Iris pigment epithelial cell (primary cell): ENCODE data around the gene SNX14.
A peak's percentile ranks its signal among the peaks of the same experiment; 100 is the strongest.

Experiments used
- DNase-seq: peaks from one replicate; pipeline ENCODE4 v3.0.0-alpha.2; 2011; ENCODE audit warnings: low read depth

Gene SNX14

DNA sequence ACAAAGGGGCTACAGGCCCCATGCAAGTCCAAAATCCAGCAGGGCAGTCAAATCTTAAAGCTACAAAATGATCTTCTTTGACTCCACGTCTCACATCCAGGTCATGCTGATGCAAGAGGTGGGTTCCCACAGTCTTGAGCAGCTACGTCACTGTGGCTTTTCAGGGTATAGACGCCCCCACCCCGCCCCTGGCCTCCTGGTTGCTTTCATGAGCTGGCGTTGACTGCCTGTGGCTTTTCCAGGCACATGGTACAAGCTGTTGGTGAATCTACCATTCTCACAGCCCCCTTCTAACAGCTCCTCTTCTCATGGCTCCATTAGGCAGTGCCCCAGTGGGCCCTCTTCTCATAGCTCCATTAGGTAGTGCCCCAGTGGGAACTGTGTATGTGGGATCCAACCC is 96.8 kb downstream of the SNX14 start:
- no peak for DNase-seq

DNA sequence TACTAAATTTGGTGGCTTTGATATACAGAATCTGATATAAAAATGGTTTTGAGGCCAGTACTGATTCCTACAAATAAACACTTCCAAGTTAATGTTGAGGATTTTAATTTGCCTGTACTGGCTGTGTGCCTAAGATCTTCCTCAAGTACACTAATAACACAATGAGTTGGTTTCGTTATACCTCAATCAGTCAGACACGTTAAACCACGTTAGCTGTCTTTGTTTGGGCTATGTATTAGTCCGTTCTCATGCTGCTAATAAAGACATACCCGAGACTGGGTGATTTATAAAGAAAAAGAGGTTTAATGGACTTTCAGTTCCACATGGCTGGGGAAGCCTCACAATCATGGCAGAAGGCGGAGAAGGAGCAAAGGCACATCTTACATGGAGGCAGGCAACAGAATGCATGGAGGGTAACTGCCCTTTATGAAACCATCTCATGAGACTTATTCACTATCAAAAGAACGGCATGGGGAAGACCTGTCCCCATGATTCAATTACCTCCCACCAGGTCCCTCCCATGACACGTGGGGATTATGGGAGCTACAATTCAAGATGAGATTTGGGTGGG is 97.6 kb downstream of the SNX14 start:
- DNase-seq = no peak

DNA sequence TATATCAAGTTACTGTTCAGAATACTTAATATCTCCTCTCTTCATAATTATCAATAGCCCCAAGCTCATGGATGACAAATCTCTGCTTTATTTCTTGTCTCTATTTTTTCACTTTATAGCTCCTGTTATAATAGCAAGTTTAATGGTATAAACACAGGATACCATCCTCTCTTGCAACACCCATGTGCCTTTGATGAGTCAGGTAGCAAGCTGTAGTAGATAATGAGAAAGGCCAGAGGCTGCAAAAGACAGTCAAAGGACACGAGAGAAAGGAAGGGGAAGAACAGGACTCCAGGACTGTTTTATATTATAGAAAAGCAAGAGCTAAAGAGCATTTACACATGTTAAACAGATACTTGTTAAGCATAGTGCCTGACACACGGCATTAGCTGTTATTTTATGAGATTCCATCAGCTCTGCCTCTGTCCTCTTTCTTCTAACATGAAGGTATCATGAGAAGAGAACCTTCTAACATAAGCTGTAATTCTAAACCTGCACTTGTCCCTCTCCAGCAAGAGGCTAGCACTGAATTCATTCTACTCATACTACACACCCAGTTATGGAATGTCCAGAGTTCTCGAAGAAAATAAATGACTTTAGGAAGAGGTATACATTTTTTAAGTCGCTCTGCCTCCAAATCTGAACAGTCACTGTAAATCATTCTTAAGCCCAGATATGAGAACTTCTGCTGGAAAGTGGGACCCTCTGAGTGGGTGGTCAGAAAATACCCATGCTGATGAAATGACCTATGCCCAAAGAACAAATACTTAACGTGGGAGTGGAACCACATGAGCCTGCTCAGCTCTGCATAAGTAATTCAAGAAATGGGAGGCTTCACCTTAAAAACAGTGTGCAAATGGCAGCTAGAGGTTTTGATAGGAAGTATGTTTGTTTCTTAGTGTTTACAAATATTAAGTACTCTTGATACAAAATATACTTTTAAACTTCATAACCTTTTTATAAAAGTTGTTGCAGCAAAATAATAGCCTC is 98.8 kb downstream of the SNX14 start:
- peak; percentile 80 for DNase-seq

DNA sequence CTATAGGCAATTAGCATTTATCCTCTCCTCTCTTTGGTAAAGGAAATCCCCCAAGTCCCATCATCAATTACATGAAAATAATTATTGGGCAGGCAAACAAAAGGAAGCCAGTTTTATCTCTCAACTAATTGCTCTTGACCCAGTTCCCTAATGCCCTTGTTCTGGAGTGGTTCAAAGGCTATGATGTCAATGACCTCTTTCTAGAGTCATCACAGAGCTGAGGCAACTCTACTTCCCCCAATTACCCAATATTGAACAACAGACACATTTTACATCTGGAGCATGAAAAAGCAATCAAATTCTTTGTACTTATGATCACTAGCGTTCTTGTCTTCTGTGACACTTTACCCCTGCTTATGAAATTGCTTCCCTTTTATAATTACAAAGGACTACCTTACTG is 100.3 kb downstream of the SNX14 start:
- no peak for DNase-seq

DNA sequence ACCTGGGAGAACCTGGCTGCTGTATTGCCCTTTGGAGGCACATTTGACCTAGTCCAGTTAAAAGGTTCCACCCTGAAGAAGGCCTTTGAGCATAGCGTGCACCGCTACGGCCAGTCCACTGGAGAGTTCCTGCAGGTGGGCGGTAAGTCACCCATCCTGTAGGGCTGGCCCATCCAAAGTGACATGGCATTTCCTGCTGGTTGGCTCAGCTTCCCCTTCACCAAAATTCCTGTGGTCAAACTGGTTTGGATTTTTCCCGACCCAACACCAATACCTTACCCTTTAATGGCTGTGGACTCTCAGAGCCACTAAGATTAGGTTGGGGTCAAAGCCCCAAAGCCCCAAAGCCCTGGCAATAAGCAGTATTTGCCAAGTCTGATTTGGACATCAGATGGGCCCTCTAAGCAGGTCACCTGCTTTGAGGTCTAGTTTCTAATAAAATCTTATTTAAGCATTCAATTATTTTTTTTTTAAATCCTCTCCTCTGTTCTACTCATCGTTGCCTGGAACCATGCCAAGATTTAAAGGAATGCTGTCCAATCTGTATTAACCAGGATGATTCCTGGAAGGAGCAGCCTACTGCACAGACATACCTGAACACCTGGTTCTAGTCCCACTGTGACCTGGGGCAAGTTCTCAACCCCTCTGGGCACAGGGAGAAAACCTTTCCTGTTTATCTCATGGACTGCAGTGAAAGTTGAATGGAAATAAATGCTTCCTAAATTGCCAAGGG is 103.0 kb downstream of the SNX14 start:
- peak; percentile 41 for DNase-seq

DNA sequence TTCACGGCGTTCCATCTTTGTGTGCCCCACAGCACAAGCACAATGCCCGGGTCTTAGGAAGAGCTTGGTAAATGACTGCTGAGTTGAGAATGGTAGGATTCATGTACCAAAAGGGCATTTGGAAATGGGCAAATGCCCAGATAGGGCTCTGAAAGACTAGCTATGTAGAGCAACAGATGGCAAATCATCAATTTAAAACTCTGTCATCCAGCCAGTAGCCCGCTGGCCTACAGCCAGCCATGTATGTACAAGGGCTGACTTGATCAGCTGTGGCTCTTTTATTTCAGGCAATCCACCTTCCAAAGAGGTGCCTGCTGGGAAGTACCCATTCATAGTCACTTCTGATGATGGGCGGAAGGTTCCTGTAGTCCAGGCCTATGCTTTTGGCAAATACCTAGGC is 108.7 kb downstream of the SNX14 start:
- no peak for DNase-seq

DNA sequence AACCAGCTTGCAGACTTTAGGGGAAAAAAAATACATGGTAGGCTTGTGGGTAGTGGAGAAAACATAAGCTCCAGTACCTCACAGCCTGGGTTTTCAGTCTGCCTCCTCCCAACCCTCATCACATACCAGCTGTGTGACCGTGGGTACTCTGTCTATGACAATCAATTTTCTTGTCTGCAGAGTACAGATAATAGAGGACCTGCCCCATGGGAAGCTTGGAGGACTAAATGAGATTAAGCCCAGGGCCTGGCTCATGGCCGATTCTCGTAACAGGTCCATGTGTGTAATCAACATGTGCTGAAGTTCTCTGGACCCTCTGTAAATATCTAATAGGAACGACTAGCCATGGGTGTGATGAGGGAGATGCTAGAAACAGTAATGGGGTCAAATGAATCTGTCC is 109.8 kb downstream of the SNX14 start:
- DNase-seq = no peak

DNA sequence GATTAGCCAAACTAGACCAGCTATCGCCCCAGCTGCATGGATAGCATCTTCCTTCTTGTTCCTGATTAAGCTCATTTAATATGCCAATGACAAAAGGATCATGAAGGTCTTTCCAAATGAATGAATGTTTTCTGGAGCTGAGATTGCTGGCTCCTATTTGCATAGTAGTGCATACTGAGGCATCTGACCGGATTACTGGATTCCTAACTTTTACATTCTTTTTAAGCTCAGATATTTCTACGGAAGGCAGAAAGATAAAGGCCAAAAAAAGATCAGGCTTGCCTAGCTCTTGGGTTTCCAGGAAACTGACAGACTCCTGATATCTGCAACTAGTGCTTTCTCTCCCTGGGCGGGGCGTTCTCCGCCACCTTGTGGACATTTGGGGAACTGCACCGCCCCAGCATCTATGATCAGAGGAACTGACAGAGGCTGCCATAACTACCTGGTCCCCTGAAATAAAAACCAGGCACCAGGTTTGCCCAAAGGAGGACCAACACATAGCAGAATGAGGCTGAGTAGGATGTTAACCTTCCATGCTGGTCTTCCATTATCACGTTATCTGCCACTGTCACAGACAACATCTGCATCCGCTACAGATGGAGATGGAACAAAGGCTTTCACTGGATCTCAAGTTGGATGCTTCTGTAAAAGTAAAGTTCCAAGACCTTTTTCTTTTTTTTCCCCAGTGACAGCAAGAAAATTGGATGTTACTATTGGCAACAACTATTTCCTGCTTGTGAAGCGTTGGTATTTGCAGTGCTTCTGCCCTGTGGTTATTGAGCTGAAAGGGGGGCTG is 110.6 kb downstream of the SNX14 start:
- DNase-seq = peak; percentile 74

DNA sequence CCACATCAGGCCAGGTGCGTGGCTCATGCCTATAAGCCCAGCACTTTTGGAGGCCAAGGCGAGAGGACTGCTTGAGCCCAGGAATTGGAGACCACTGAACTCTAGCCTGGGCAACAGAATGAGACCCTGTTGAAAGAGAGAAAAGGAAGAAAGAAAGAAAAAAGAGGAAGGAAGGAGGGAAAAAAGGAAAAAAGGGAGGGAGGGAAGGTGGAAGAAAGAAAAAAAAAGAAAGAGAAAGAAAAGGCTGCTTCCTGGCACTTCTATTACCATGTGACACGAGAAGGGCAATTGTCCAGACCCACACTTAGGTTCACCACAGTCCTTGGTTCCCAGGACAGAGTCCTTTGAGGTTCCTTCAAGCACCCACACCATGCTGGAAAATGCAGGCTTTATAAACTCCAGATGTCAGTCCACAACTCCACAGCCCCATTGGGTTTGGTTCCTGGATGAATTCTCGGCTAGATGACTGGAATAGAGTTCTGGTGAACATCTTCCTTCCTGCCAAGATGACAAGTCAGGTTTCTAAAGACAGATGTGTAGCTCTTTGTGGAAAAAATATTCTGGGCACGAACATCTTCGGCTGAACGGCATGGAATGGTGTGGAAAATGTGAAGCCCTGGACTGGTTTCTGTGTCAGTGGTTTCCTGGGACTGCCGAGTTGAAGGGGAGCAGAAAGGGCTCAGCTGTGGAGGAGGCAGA is 111.3 kb downstream of the SNX14 start:
- DNase-seq = no peak

DNA sequence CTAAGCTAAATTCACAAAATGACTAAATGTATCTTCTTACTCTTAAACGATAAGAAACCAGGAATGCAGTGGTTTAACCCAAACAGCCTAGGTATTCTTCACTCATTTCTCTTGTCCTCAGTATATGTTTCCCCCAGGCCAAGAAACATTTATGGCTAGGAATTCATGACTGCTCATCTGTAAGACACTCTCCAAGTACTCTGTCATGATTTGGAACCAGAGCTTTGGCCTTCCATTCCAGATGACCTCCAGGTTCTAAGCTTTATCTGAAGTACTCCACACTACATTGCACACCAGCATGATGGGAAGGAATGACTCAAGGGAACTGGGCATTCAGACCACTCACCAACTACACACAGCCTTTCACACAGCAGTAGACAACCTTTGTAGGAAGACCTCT is 114.5 kb downstream of the SNX14 start:
- peak; percentile 32 for DNase-seq

DNA sequence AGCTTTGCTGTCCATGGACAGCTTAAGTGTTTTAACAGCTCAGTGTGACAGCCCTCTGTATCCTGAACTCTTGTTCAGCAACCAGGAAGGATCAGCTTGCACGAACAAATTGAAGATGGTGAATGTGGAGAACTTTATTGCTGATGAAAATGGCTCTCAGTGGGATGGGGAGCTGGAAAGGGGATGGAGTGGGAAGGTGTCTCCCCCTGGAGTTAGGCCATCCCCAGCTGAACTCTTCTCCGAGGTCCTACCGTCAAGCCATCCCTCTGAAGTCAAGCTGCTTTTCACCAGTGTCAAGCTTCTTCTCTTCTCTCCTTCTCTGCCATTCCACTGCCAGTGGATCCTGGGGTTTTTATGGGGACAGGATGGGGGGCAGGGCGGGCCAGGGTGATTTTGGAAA is 117.1 kb downstream of the SNX14 start:
- no peak for DNase-seq

DNA sequence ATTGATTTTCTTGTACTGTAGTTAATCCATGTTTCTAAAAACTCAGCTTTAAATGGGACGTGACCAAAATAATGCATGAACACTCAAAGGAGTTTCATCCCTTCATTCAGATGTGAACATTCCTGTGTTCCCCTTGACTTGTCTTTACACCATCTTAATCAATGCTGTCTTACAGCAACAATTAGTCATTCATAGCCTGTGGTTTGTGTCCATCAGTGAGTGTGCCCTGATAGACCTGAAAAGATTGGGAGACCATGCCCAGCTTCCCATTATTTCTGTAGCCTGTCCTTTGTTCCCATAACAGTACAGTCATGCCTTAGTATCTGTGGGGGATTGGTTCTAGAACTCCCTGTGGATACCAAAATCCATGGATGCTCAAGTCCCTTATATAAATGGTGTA is 119.9 kb downstream of the SNX14 start:
- DNase-seq = no peak

DNA sequence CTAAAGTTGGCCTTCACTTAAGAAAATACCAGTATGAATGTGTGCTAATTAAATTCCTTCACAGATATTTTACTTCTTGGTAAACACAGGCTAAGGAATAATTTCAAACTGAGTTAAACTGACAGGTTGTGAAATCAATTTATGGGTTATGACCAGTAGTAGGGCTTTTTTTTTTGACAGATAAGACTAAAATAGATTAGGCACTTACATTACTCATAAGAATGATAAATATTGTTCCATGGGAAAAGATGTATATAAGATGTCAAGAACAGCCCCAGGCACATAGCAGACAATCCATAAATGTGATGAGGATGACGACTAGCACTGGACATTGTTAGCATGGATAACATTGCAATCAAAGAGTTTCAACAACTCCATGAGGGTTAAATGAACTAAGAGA is 120.9 kb downstream of the SNX14 start:
- peak; percentile 76 for DNase-seq

DNA sequence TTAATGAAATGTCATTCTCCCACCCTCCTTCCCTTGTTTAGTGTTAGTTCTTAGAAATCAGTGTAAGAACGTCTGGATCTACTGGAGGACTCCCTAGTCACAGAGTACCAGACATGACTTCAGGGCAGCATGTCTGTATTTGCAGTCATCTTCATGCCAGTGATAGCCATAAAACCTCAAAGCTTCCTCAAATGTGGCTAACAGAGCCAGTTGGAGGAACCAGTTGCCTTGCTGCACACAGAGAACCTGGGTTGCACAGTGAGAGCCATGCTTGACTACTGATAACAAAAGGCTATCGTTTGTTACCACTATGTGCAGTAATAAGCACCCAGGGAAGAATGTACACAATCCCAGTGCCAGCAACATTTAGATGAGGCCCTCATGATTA is 123.6 kb downstream of the SNX14 start:
- no peak for DNase-seq

DNA sequence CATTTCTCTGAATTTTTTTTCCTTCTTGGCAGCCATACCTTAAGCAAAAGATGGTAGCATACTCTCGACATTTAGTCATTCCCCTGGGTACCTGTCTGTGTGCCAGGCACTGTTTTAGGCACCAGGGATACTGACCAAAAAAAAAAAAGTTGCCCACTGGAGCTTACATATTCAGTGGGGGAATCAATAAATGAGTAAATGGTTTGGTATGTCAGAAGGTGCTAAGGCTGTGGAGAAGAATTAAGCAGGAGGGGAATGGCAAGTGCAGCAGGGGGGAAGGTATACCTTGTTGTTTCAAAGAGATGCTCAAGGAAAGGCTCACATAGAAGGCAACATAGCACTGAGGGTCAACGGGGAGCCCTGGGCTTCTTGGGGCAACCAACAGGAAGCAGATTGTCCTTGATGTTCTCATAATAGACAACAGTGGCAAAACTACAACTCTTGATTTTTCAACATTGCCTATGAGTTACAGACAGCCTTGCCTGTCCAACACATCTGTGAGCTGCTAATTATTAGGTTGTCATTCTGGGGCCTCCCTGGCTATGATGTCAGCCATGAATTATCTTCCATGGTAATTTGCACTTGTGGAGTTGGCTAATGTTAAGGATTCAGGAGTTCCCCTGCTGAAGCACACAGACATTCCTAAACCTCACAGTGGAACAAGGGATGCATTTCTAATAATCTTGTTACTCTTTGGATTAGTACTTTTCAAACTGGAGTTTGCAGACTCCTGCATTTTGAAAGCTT is 124.2 kb downstream of the SNX14 start:
- no peak for DNase-seq

DNA sequence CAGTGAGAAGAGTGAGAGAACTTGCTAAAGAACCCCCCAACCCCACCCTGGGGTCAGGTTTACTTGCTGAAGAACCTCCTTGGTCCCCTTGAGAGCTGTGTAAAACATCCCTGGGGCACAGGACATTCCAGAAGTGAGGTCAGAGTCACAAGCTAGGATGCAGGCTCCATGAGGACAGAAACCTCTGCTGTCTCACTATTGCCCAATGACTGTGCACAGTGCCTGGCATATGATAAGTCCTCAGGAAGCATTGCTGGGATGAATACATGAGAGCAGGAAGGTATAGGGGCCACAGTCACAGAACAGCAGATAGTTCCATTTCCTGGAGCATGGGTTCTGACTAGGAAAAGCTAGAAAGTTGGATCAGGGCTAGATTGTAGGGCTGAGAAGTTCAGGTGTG is 125.3 kb downstream of the SNX14 start:
- peak; percentile 50 for DNase-seq

DNA sequence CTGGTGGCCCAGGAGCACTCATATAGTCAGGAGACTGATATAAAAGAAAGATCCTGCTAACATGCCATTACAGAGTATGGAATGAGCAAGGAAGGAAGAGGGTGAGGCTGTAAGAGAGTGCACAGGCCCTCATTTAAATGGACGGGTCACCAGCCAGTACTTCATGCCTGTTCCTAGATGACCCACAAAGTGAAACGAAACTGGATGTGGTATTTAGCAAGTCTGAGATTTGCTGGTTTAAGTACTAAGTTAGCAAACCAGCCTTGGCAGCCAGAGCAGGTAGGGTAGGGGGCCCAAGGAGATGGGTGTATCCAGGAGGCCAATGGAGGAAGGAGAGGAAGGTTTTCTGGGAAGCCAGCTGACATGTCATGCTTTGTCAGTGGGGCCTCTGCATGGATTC is 127.9 kb downstream of the SNX14 start:
- peak; percentile 46 for DNase-seq

DNA sequence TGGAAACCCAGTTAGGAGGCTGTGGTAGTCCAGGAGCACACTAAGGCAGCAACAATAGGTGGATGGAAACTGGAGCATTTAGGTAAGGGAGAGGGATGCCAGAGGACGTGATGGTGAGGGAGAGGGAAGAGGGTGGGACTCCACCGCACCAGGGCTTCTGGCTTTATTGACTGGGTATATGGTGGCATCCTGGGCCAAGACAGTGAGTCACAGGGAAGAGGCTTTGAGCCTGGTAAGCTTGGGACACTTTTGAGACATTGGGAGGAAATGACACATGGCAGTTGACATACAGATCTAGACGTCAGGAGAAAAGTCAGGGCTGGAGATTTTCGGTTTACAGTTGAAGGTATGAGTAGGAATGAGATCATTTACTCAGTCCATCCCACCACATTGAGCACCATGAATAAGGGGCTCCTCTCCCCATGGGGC is 128.9 kb downstream of the SNX14 start:
- DNase-seq = peak; percentile 84

DNA sequence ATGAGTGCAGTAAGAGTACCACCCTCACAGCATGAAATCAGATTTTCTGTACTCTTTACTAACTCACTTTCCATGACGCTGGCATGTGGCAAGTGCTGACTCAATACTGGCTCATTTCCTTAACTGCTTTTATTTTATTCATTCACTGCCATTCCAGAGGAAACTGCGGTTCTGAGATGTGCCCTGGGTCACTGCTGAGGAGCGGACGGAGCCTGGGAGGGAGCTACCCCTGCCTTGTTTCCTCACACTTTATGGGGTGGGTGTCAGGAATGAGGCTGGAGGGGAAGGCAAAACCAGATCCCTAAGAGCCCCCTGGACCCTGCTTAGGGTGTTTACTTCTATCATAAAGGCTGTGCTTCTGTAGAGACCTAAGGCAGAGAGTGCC is 129.4 kb downstream of the SNX14 start:
- DNase-seq = peak; percentile 98

DNA sequence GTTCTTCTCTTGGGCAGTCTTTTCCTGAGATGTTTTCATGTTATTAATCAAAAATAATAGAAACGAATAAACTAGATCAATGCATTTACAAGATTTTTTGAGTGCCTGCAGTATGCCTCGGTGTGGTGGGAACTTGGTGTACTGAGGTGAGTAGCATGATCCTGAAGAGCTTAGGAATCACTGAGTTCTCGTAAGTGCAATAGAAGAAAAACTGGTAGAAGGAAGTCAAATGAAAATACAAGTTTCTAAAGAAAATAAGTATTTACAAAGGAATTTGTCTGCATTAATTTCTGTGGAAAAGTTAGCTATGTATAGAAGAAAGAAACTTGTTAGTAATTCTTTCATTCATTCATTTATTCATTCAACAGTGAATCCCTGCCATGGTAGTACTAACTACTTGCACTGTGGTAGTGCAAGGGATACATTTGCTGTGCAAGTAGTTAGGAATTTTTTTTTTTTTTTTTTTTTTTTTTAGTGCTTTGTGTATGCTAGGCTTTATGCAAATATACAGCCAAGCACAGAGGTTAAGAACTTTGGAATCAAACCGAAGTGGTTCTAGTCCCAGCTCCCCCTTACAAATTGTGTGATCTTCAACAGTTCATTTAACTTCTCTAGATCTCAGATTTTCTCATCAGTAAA is 129.9 kb downstream of the SNX14 start:
- DNase-seq = no peak
